DMS53 treated with DMSO at 0.1 percent for 48 hours (cell line): ENCODE results near the gene PPP4C.

Experiments used
- DNase-seq: peaks from one replicate; lab custom pipeline; 2025; ENCODE audit not compliant: unreplicated experiment; lab: John Stamatoyannopoulos, UW

The PPP4C gene

DNA sequence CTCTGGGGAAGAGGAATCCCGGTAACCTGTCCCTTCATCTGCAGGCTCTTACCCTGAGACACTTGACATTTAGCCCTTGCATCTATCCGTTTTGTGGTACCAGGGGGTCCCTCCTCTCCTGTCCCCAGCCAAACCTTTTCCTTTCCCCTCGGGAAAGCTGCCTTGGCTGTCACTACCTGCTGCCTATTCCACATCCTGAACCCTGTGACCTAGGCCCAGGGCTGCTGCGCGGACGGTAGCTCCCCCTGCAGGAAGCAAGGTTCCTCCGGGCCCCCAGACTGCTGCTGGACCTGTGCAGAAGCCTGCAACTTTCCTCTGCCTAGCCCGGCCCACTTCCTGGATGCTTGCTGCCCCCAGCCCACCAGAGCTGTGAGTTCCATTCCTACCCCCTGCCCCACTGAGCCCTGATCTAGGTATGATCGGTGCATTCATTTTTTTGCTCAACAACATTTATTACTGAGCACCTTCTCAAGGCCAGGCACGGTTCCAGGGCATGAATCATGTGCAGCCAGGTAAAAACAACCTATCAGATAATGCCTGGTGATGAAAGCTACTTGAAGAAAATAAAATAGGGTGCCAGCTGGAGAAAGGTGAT is 20.7 kb upstream of the PPP4C start:
- DNase-seq: no peak

DNA sequence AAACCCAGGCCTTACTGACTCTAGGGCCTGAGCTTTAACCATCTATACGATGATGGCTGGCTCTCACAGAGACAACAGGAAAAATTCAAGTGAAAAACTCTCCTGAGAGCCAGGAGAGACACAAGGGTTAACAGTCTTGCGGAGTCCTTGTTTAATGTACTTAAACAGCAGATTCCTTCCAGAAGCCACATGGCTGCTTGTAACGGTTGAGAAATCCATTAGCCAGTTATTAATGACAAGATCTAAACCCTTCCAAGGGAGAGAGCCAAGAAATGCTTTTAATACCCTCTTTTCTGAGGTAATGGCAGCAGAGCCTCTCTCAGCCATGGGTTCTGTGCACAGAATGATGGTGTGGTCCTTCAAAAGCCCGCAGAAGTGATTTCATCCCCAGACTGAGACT is 15.4 kb upstream of the PPP4C start:
- DNase-seq: no peak

- DNase-seq: no peak
These were observed 14.8 kb upstream of the PPP4C start for GRCh38 chr16:30060836-30061554.

GRCh38 chr16:30063278-30063892 is 12.4 kb upstream of the PPP4C start:
- DNase-seq: no peak

DNA sequence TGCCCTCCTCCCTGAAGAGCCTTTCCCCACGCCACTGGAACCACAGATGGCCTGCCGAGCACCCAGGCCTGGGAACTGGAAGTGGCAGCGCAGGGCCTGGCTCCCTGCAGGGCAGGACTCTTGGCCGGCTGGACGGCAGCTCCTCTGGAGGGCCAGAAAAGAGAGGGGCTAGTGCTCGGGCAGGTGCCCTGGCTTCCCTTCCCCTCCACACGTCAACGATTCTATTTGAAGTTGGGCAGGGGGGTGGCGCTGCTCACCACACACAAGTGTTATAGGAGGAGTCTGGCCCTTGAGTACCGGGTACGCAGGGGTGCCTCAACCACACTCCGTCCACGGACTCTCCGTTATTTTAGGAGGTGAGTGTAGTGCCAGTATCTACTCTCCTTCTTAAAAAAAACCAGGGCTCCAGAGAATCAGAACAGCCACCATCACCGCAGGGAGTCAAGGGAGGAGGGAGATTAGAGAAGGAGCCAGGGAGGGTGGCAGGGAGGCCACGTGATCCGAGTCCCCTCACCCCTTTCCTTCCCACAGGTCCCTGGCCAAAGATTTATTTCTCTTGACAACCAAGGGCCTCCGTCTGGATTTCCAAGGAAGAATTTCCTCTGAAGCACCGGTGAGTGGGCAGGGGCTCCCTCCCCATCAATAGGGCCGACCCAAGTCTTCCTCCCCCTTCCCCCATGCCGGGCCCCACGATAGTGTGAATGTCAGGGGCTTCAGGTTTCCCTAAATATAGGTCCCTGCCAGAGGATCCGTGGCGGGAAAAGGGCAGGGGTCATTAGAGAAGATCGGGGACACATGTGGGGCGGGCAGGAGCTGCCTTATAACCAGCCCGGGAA is 11.7 kb upstream of the PPP4C start:
- DNase-seq: peak; percentile 18

DNA sequence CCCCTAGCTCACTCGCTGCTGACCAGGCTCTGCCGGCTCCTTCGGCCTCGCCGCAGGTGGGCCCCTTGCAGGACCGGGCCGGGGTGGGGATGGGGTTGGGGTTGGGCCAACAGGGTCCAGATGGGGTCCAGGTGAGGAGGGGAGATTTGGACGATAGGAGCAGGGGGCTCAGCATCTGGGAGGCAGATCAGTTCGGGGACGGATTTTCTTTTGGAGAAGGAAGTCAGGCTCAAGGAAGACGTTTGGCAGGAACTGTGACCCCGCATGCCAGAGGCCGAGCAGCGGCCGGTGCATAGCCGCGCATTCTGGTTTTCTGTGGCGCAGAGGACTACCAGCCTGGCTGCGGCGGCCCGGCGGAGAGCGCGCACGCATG is 11.1 kb upstream of the PPP4C start:
- DNase-seq: no peak

DNA sequence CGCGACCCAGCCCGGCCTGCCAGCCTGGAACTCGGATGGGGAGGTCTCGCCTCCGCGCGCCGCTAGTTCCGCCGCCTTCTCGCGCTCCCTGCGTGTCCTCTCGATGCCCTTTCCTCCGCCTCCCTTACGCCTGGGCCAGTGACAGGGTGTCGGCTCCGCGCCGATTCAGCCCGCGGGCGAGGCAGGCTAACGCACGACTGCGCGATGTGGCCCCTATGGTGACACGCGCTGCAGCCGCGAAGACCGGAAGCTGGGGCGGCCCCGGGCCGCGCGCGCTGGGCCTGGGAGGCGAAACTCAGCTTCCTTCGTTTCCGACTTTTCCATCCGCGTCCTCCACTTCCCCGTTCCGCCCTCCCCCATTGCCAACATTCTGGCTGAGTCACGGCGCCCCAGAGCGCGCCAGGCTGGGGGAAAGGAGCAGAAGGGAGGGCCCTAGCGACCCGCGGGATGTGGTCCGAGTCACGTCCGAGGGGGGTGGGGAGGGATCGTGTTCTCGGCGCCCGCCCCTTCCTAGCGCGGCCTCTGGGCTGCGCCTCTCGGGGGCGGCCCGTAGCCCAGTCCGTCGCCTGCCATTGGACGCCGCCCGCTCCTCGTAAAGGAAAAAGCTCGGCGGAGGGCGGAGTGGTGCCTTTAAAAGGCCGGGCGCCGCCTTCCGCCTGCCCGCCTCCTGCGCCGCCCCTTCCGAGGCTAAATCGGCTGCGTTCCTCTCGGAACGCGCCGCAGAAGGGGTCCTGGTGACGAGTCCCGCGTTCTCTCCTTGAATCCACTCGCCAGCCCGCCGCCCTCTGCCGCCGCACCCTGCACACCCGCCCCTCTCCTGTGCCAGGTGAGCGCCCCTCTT is 10.5 kb upstream of the PPP4C start, which contains the start of gene ALDOA:
Gene ALDOA, plus strand, starts transcription at position 659 of the 841 bp plus-strand sequence. CDS start 1,138 bp downstream, outside the sequence.
- peak; percentile 93 for DNase-seq

GRCh38 chr16:30065943-30066760 is 9.6 kb upstream of the PPP4C start:
- no peak for DNase-seq

DNA sequence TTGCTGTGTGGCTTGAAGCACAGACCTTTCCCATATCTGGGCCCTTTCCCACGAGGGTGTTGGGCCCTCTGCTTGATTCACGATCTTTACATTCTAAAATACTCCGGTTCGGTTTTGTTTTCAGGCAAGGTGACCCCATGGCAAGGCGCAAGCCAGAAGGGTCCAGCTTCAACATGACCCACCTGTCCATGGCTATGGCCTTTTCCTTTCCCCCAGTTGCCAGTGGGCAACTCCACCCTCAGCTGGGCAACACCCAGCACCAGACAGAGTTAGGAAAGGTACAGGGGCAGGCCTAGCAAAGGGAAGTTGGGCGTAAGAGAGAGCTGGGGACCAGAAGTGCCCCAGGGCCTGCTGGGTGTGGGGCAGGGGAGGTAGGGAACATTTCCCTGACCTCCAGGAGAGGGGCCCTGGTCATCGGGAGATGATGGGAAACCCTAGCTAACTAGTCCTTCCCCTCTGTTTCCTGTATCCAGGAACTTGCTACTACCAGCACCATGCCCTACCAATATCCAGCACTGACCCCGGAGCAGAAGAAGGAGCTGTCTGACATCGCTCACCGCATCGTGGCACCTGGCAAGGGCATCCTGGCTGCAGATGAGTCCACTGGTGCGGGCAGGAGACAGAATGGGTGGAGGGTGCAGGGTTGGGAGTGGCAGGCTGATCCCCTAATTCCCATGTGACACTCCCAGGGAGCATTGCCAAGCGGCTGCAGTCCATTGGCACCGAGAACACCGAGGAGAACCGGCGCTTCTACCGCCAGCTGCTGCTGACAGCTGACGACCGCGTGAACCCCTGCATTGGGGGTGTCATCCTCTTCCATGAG is 8.8 kb upstream of the PPP4C start:
- no peak for DNase-seq

DNA sequence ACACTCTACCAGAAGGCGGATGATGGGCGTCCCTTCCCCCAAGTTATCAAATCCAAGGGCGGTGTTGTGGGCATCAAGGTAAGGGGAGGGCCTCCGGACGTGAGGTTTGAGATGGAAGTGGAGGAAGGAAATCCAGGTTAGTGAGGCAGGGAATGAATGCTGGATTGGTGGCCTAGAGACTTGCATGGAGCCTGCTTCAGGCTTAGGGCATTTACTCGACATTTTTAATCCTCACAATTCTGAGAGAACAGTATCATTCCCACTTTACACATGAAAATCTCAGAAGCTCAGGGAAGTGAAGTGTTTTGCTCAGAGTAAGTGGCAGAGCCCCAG is 8.2 kb upstream of the PPP4C start:
- no peak for DNase-seq

DNA sequence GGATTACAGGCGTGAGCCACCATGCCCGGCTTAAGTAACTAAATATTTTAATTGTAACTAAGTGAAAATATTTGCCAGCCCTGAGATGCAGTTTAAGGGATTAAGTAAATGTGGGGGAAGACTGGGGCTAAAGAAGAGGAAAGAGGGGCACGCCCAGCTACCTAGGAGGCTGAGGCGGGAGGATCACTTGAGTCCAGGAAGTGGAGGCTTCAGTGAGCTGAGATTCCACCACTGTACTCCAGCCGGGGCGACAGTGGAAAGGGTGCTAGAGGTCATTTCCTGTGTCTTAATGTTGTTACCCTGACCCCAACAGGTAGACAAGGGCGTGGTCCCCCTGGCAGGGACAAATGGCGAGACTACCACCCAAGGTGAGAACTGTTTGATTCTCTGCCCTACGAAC is 7.5 kb upstream of the PPP4C start:
- no peak for DNase-seq

GRCh38 chr16:30068750-30069610 is 6.8 kb upstream of the PPP4C start:
- no peak for DNase-seq

DNA sequence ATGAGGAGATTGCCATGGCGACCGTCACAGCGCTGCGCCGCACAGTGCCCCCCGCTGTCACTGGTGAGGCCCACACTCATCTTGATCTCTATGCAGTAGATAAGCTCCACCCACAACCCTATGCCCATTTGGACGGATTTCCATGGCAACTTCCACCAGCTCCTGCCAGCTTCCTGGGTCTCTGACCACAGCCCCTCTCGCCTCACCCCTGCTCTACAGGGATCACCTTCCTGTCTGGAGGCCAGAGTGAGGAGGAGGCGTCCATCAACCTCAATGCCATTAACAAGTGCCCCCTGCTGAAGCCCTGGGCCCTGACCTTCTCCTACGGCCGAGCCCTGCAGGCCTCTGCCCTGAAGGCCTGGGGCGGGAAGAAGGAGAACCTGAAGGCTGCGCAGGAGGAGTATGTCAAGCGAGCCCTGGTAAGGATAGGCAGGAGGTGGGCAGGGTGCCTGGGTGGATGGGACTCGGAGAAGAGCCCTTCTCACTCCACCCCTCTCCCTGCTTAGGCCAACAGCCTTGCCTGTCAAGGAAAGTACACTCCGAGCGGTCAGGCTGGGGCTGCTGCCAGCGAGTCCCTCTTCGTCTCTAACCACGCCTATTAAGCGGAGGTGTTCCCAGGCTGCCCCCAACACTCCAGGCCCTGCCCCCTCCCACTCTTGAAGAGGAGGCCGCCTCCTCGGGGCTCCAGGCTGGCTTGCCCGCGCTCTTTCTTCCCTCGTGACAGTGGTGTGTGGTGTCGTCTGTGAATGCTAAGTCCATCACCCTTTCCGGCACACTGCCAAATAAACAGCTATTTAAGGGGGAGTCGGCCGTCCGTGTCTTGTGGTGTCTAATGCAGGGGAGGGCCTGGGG is 6.0 kb upstream of the PPP4C start:
- no peak for DNase-seq

GRCh38 chr16:30070490-30070889 is 5.3 kb upstream of the PPP4C start:
- DNase-seq: no peak

DNA sequence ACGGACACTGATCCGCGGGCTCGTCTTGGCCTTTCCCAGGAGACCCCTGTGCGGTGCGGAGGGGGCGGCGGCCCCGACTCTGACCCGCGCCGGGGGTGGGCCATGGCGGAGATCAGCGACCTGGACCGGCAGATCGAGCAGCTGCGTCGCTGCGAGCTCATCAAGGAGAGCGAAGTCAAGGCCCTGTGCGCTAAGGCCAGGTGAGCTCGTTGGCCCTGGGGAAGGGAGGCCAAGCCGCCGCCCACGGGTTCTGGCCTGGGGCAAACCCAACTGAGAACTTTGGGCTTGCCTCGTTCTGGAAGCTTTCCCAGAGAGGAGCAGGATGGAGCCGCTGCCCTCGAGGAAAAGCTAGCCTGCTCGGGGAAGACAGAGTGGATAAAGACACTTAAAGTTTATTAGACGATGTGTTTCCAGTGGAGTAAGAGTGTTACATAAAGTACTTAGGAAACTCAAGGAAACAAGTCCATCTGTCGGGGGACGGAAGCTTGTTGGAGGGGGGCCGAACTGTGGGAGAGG is 540 bp downstream of the PPP4C start:
- no peak for DNase-seq

DNA sequence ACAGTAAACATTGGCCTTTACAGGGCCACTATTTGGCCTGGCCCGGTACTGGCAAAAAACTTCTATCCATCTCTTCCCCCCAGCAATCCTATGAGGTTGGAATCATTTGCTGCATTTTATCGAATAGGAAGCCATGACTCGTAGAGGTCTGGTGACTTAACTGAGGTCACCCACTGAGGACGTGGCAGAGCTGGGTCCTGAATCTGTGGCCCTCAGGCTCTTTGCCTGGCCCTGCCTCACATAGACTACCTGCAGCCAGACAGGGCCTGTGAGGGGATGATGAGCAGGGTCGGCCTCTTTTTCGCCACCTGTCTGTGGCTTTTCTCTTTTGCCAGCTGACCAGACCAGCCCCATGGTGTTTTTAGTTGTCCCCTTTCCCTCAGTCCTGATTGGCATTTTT is 1.9 kb downstream of the PPP4C start:
- DNase-seq: no peak

DNA sequence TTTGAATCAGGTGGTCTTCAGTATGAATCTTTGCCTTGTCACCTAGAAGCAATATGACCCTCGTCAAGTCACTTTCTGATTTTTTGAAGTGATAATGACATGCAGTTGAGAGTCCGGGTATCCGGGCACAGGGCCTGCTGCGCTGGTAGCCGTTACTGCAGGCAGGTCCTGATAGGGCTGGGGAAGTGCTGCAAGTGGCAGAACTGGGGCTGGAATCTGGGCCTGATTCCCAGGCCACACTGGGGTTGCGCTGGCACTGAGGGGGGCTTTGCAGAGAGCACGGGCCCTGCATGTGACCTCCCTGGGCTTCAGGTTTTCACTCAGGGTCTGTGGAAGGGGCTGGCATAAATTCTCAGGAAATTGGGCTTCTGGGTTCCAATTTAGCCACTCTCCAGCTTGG is 3.0 kb downstream of the PPP4C start:
- DNase-seq: no peak
